RWPE2 (cell line): ENCODE measurements around the gene DCDC2.

Source experiments
- ATAC-seq: fragments of 200-7000 bp; cut with Tn5 transposase; 3 replicates; pipeline ENCODE4 v1.9.1; 2021; ENCODE audit warnings: low read depth
- DNase-seq: peaks from one replicate; pipeline ENCODE4 v3.0.0-alpha.2; 2020; ENCODE audit warnings: low spot score
- H3K27ac ChIP-seq: fragments of 450-650 bp; 2 replicates; pipeline ENCODE4 v1.5.1; 2017; ENCODE audit warnings: mild to moderate bottlenecking; ENCODE audit not compliant: poor library complexity, severe bottlenecking
- H3K27me3 ChIP-seq: fragments of 250-450 bp; sonication (Bioruptor Pico); 2 replicates; pipeline ENCODE4 v1.5.1; 2021; ENCODE audit warnings: mild to moderate bottlenecking, moderate library complexity; ENCODE audit not compliant: insufficient read depth, poor library complexity, severe bottlenecking
- H3K36me3 ChIP-seq: fragments of 250-450 bp; sonication (Bioruptor Pico); 2 replicates; pipeline ENCODE4 v1.5.1; 2020; ENCODE audit warnings: low read depth, mild to moderate bottlenecking, moderate library complexity
- H3K4me1 ChIP-seq: fragments of 250-450 bp; sonication (Bioruptor Pico); 2 replicates; pipeline ENCODE4 v1.5.1; 2021; ENCODE audit warnings: mild to moderate bottlenecking, moderate library complexity; ENCODE audit not compliant: insufficient read depth, poor library complexity, severe bottlenecking
- H3K4me3 ChIP-seq: fragments of 250-450 bp; sonication (Bioruptor Pico); 2 replicates; pipeline ENCODE4 v1.5.1; 2021; ENCODE audit warnings: mild to moderate bottlenecking, moderate library complexity; ENCODE audit not compliant: severe bottlenecking
- H3K9me3 ChIP-seq: fragments of 250-450 bp; sonication (Bioruptor Pico); 2 replicates; pipeline ENCODE4 v1.5.1; 2021; ENCODE audit warnings: mild to moderate bottlenecking, moderate library complexity; ENCODE audit not compliant: severe bottlenecking
- TF ChIP-seq, protein P1 (sequence below): fragments of 450-650 bp; IDR thresholded peaks from one replicate; pipeline ENCODE4 v1.5.1; 2017; ENCODE audit warnings: mild to moderate bottlenecking, moderate library complexity; ENCODE audit not compliant: poor library complexity, severe bottlenecking

The DCDC2 gene

DNA sequence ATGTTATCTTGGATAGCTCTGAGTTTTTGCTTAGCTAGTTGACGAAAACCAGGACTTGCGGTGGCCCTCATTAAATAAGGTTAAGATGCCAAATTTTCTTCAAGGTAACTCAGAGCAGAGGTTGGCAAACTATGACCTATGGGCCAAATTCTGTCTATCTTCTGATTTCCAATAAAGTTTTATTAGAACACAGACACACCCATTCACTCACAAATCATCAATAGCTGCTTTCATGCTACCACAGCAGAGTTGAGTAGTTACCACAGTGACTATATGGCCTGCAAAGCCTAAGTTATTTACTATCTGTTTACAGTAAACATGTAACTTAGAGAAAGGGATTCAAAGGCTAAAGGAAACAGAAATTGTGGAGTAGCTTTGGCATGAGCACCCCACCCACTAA is 23.6 kb downstream of the DCDC2 start:
- H3K4me3 ChIP-seq, result no peak overlapping the region
- no peak overlapping the region for H3K27ac ChIP-seq
- TF ChIP-seq, protein P1, sequence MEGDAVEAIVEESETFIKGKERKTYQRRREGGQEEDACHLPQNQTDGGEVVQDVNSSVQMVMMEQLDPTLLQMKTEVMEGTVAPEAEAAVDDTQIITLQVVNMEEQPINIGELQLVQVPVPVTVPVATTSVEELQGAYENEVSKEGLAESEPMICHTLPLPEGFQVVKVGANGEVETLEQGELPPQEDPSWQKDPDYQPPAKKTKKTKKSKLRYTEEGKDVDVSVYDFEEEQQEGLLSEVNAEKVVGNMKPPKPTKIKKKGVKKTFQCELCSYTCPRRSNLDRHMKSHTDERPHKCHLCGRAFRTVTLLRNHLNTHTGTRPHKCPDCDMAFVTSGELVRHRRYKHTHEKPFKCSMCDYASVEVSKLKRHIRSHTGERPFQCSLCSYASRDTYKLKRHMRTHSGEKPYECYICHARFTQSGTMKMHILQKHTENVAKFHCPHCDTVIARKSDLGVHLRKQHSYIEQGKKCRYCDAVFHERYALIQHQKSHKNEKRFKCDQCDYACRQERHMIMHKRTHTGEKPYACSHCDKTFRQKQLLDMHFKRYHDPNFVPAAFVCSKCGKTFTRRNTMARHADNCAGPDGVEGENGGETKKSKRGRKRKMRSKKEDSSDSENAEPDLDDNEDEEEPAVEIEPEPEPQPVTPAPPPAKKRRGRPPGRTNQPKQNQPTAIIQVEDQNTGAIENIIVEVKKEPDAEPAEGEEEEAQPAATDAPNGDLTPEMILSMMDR, result no peak
- H3K27me3 ChIP-seq, result no peaks in the 10 kb centered on the region
- peaks cover 9% of the 10 kb centered on the region for H3K4me1 ChIP-seq
- H3K36me3 ChIP-seq, result no peaks in the 10 kb centered on the region
- no peak for DNase-seq
- ATAC-seq, result no peak
- H3K9me3 ChIP-seq, result no peaks in the 10 kb centered on the region

DNA sequence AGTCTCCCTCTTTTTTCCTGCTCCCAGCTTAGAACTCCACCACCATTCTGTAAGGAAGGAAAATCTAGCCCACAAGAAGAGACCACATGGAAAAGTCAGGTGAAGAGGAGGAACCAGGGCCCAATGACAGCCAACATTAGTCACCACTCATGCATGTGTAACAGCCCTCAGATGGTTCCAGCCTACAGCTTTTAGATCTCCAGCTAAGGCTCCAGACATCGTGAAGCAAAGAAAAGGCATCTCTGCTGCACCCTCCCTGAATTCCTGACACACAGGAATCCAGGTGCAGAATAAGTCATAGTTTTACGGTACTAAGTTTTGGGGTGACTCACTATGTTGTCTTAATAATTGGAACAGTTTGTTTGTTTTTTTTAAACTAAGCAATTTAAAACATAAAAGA is 25.5 kb downstream of the DCDC2 start:
- DNase-seq, result no peak

DNA sequence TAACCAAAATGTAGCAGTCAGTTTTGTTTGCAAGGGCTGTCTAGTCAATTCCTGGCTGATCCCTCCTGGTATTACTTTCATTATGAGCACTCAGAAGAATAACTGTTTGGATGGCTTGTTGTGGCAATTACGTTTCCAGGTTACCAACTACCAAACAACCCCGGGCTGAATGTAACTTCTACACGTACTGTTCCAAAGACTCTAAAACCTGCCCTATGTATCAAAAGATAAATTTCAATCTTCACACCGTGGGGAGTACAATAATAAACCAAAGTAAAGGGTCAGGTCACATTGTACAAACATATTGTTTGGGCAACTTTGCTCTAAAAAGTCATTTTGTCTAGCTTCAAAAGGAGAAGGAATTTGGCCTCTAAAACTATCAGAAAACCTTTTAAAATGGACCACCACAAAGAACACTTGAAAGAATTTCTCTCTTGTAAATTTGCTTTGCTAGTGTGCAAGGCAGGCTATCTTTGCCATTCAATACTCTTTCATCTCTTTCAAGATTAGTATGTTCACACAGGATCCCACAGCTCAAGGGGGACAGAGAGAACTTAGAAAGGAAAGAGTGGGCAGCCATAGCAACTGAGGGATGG is 27.6 kb downstream of the DCDC2 start:
- ATAC-seq (no peak), DNase-seq (no peak)
- Histone ChIP-seq H3K4me1 (peaks cover 9% of the 10 kb centered on the region), H3K36me3 (no peaks in the 10 kb centered on the region), H3K4me3 (no peak overlapping the region), H3K9me3 (no peaks in the 10 kb centered on the region), H3K27ac (no peak overlapping the region), H3K27me3 (no peaks in the 10 kb centered on the region)
- TF ChIP-seq, protein P1, result no peak

More for the DNA sequence above, 25.5 kb downstream of the DCDC2 start:
- peak overlapping the region; percentile 26 for H3K27ac ChIP-seq
- H3K9me3 ChIP-seq, result no peaks in the 10 kb centered on the region
- H3K4me1 ChIP-seq, result peaks cover 9% of the 10 kb centered on the region
- TF ChIP-seq, protein P1, result no peak
- H3K4me3 ChIP-seq, result no peak overlapping the region
- peak; percentile 96 for ATAC-seq
- H3K36me3 ChIP-seq, result no peaks in the 10 kb centered on the region
- H3K27me3 ChIP-seq, result no peaks in the 10 kb centered on the region

DNA sequence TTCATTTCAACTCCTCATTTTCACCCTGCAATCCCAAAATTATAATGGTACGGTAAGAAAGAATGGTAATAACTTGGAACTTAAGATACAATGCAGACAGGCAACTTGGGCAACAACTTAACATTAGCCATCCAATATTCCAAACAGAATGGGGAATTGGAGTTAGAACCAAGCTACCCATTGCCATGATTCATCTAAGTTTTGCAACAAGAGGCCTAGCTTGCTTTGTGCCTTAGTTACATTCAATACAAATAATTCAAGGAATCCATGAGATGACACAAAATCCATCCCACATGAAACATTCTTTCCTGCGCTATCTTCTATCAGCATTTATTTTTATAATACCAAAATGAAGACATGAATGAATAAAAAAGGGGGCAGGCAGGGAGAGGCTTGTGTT is 28.4 kb downstream of the DCDC2 start:
- ATAC-seq (no peak), DNase-seq (no peak)
- Histone ChIP-seq H3K9me3 (no peaks in the 10 kb centered on the region), H3K4me3 (no peak overlapping the region), H3K36me3 (no peaks in the 10 kb centered on the region), H3K27me3 (no peaks in the 10 kb centered on the region), H3K4me1 (peaks cover 9% of the 10 kb centered on the region), H3K27ac (no peak overlapping the region)
- TF ChIP-seq, protein P1, result no peak

DNA sequence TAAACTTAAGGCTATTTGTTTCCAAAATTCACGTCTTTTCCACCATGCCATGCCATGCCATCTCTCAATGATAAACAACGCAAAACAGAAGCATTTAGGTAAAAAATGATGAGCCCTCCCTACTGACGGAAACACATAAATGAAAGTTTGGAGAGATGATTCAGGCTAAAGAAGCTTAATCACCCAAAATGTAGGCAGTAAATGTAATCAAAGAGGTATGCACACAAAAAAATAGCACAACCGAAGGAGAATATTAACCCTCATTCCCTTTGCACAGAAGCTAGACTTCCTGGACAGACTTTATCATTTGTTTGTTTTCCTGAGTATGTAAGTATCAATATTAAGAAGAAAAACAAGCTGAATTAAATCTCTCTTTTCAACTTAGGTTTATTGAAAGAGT is 28.8 kb downstream of the DCDC2 start:
- H3K4me3 ChIP-seq, result no peak overlapping the region
- DNase-seq (no peak), ATAC-seq (no peak)
- no peaks in the 10 kb centered on the region for H3K27me3 ChIP-seq
- TF ChIP-seq, protein P1, result no peak
- H3K36me3 ChIP-seq, result no peaks in the 10 kb centered on the region
- H3K4me1 ChIP-seq, result peaks cover 9% of the 10 kb centered on the region
- no peaks in the 10 kb centered on the region for H3K9me3 ChIP-seq
- no peak overlapping the region for H3K27ac ChIP-seq
